IgD-negative memory B cell (primary cell): ENCODE measurements around the gene ERICH3. TPM values are rescaled to one million over a fixed set of nuclear protein-coding genes. Genes with fewer than 3 reads are reported as not detected.
A peak's percentile ranks its signal among the peaks of the same experiment; 100 is the strongest.

Source experiments
- H3K27ac Mint-ChIP-seq, 3 donors: one replicate each; pipeline ENCODE4 v1.8.0; 2020 to 2022; ENCODE audit warnings: mild to moderate bottlenecking in 3 of 3, mixed read lengths in 3 of 3, moderate library complexity in 1 of 3
- H3K27me3 Mint-ChIP-seq: one replicate; pipeline ENCODE4 v1.8.0; 2021; ENCODE audit warnings: mixed read lengths
- H3K36me3 Mint-ChIP-seq: one replicate; pipeline ENCODE4 v1.8.0; 2020; ENCODE audit warnings: mild to moderate bottlenecking, mixed read lengths
- H3K4me1 Mint-ChIP-seq, 3 donors: one replicate each; pipeline ENCODE4 v1.8.0; 2020 to 2022; ENCODE audit warnings: mixed read lengths in 3 of 3, mild to moderate bottlenecking in 1 of 3
- H3K4me3 Mint-ChIP-seq, 4 donors: one replicate each; pipeline ENCODE4 v1.8.0; 2020 to 2022; ENCODE audit warnings: mild to moderate bottlenecking in 4 of 4, mixed read lengths in 4 of 4, moderate library complexity in 3 of 4
- H3K9me3 Mint-ChIP-seq, 3 donors: one replicate each; pipeline ENCODE4 v1.8.0; 2020 to 2021; ENCODE audit warnings: mixed read lengths in 3 of 3, mild to moderate bottlenecking in 1 of 3
- polyA plus RNA-seq: library from polyadenylated mRNA; unstranded; fragments of 300-500 nt; fragmentation: Illumina TruSeq; gene quantifications from one replicate; pipeline ENCODE4 v1.2.3, GENCODE V29; 2021

ERICH3 gene
- polyA plus RNA-seq, 1 donor from 2014 or later = not detected

DNA sequence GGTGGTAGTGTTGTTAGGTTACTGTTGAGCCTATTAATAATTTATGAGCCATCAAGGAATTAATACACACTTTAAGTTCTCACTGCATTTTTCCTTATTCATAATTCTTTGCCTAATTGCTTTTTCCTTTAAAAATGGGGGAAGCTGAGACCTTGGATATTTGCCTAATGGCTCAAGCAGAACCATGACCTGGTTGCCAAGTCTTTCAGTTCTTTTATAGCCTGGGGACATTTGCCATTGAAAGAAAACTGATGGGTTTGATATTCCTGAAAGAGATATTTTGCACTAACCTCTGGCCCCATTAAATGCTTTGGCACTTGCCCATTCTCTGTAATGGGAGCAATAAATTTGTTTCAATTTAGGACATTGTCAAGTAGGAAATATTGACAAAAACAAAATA, 142.7 kb downstream of the ERICH3 start:
- H3K4me3 Mint-ChIP-seq = no peak overlapping the region
- H3K9me3 Mint-ChIP-seq = no peaks in the 10 kb centered on the region
- H3K27me3 Mint-ChIP-seq = no peaks in the 10 kb centered on the region
- H3K36me3 Mint-ChIP-seq = no peaks in the 10 kb centered on the region
- no peaks in the 10 kb centered on the region for H3K4me1 Mint-ChIP-seq
- no peak overlapping the region for H3K27ac Mint-ChIP-seq

DNA sequence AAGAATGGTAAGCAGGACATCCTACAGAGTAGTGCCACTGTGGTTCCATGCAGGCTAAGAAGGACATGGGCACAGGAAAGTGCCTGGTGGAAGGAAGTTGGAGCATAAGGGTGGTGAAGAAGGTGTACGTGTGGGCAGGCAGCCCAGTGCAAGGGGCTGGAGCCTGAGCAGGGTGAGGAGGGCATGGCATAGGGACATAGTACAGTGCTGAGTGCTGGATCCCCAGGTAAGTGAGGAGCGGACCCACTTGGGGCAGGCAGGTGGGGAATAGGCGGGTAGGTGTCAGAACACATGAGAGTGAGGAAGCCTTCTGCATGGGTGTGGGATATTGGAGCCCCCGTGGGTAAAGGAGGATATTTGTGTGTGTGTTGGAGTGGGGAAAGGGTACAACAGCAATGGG, 145.5 kb downstream of the ERICH3 start:
- no peaks in the 10 kb centered on the region for H3K27me3 Mint-ChIP-seq

DNA sequence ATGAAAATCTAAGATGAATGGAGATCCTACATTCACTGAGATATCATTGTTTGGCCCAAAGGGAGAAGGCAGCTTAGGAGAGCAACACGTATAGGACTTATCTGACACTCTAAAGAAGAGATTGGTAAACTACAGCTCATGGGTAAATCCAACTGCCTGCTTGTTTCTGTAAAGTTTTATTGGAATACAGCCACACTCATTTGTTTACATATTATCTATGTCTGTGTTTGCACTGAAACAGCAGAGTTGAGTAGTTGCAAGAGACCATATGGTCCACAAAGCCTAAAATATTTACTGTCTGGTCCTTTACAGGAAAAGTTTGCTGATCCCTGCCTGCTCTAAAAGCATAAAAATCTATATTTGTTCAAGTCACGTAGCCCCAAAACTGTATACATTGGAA, 146.9 kb downstream of the ERICH3 start:
- Mint-ChIP-seq H3K27me3 (no peaks in the 10 kb centered on the region), H3K9me3 (no peaks in the 10 kb centered on the region), H3K27ac (no peak overlapping the region), H3K36me3 (no peaks in the 10 kb centered on the region), H3K4me3 (no peak overlapping the region), H3K4me1 (no peaks in the 10 kb centered on the region)

More for the DNA sequence above, 145.5 kb downstream of the ERICH3 start:
- Mint-ChIP-seq H3K4me3 (no peak overlapping the region), H3K9me3 (no peaks in the 10 kb centered on the region), H3K36me3 (no peaks in the 10 kb centered on the region), H3K27ac (peak overlapping the region in 1 of 3 donors; percentile 32), H3K4me1 (no peaks in the 10 kb centered on the region)

DNA sequence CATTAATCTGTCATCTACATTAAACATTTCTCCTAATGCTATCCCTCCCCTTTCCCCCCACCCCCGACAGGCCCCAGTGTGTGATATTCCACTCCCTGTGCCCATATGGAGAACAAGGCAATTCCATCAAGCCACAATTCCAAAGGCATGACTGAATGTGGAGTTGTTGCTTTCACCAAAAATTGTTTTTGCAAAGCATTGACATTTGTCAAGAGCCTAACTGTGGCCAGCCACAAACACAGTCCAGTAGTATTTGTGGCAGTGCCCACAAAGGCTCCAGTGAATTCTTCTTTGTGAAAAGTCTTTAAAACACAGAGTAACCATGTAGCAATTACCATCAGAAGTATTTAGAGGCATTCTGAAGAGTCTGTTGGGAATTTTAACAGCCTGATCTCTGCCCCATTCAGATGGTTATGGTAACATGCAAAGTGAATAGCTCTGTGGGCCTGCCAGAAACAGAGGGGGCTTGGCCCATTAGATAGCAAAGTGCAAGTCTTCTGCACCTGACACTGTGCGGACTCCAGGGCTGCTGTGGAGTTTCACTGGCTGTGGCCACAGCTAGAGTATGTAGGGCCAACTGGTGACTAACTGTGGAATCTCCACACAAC, 149.6 kb downstream of the ERICH3 start:
- H3K4me3 Mint-ChIP-seq = no peak overlapping the region
- H3K4me1 Mint-ChIP-seq = no peaks in the 10 kb centered on the region
- no peaks in the 10 kb centered on the region for H3K36me3 Mint-ChIP-seq
- peaks cover 0 to 3% (median 0%) of the 10 kb centered on the region in 3 donors for H3K9me3 Mint-ChIP-seq
- H3K27ac Mint-ChIP-seq = no peak overlapping the region
- H3K27me3 Mint-ChIP-seq = no peaks in the 10 kb centered on the region

DNA sequence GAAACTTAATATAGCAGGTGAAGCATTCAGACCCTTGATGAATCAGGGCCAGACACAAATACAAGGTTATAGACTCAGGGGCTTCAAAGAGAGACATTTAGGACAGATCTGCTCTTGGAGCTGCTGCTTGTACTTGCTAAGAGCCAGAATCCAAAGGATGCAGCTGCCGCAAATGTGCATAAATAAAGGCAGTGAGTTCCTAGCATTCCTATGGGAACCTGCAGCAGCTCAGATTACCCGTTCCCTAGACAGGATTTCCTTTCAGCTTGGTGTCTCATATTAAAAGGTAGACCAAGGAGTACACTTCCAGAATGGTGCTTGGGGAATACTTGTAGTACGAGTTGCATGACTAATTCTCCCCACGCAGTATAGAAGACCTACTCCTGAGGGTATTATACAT, 151.4 kb downstream of the ERICH3 start:
- peaks cover 0 to 3% (median 0%) of the 10 kb centered on the region in 3 donors for H3K9me3 Mint-ChIP-seq

More for the DNA sequence above, 151.4 kb downstream of the ERICH3 start:
- Mint-ChIP-seq H3K4me1 (peaks cover 0 to 3% (median 0%) of the 10 kb centered on the region in 3 donors), H3K36me3 (no peaks in the 10 kb centered on the region), H3K4me3 (no peak overlapping the region), H3K27ac (no peak overlapping the region), H3K27me3 (no peaks in the 10 kb centered on the region)

Other genes starting within 250 kb of the ERICH3 start
- gene LRRC53, start 161.2 kb downstream of the ERICH3 start, polyA plus RNA-seq = not detected
- 51.1 TPM for gene CRYZ, start 59.3 kb upstream of the ERICH3 start, polyA plus RNA-seq
- gene TYW3, start 59.4 kb upstream of the ERICH3 start, polyA plus RNA-seq = 9.8 TPM